Cardiac septum (tissue), 1 donor: Measurements from ENCODE around the gene QSOX1. TPM values are rescaled to one million over a fixed set of nuclear protein-coding genes. Genes with fewer than 3 reads are reported as not detected.
"Not testable (repeated sequence)": the region's sequence is repeated elsewhere in the genome, so short reads cannot be mapped to it uniquely, and the experiment has no call there.

Experiments
- DNase-seq: peaks from one replicate; pipeline ENCODE4 v3.0.0-alpha.2; 2020; ENCODE audit warnings: low spot score
- intact Hi-C: fragments of 100-400 bp; cut with DNase I; formaldehyde crosslinking; loops from one replicate; pipeline ENCODE4 v1.14.0; 2022
- long read RNA-seq: library from polyadenylated mRNA; unstranded; transcript quantifications from one replicate; pipeline ENCODE4 v2.0.0, GENCODE V29; 2021
- total RNA-seq: library from RNA; stranded (reverse); fragmentation: NEBNext Ultra II Directional; extraction: Animal tissue kit (Norgen Biotek cat#: 25700); gene quantifications from one replicate; pipeline ENCODE4 v1.2.1, GENCODE V29; 2021
- donor health status: DM: no; HTN: no; CAD: no.

The QSOX1 gene, protein sequence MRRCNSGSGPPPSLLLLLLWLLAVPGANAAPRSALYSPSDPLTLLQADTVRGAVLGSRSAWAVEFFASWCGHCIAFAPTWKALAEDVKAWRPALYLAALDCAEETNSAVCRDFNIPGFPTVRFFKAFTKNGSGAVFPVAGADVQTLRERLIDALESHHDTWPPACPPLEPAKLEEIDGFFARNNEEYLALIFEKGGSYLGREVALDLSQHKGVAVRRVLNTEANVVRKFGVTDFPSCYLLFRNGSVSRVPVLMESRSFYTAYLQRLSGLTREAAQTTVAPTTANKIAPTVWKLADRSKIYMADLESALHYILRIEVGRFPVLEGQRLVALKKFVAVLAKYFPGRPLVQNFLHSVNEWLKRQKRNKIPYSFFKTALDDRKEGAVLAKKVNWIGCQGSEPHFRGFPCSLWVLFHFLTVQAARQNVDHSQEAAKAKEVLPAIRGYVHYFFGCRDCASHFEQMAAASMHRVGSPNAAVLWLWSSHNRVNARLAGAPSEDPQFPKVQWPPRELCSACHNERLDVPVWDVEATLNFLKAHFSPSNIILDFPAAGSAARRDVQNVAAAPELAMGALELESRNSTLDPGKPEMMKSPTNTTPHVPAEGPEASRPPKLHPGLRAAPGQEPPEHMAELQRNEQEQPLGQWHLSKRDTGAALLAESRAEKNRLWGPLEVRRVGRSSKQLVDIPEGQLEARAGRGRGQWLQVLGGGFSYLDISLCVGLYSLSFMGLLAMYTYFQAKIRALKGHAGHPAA
- 106 TPM for total RNA-seq
- long read RNA-seq, full-length matches to known transcripts, result 56 of 146 reads
- long read RNA-seq, partial matches to known transcripts, result 66 of 146 reads
- long read RNA-seq, other reads (novel, unspliced or antisense), result 24 of 146 reads

DNA sequence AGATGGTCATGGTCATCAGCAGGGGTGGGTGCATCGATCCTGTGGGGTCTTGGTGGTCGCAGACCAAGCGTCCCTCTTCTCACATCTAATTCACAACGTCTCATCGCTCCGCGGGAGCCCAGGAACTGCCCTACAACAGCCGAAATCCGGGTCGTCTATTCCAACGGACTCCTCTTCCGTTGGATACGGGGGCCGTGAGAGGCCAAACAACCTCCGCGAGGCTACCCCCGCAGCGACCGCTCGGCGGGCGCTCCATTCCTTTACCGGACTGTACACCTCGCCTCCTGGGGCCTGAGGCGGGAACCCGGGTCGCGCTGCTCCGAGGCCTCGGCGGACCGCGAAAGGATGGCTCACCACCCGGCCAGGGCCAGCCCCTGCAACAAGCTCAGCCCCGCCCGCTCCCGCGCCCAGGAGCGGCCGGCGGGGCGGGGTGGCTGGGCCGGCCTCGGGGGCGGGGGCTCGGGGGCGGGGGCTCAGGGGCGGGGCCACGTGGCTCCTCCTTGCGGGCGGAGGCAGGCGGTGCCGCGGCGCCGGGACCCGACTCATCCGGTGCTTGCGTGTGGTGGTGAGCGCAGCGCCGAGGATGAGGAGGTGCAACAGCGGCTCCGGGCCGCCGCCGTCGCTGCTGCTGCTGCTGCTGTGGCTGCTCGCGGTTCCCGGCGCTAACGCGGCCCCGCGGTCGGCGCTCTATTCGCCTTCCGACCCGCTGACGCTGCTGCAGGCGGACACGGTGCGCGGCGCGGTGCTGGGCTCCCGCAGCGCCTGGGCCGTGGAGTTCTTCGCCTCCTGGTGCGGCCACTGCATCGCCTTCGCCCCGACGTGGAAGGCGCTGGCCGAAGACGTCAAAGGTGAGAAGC, at the start of gene QSOX1:
Gene QSOX1 (plus strand): TSS at position 545 of the 857 bp plus-strand sequence. CDS start 39 bp downstream, at position 584.
- DNase-seq, result peak; percentile 96
- intact Hi-C loops, result loop anchor here (10.0 kb wide), 2 partner anchors 270 to 450 kb away; partner anchors contain the start of gene TOR1AIP1

DNA sequence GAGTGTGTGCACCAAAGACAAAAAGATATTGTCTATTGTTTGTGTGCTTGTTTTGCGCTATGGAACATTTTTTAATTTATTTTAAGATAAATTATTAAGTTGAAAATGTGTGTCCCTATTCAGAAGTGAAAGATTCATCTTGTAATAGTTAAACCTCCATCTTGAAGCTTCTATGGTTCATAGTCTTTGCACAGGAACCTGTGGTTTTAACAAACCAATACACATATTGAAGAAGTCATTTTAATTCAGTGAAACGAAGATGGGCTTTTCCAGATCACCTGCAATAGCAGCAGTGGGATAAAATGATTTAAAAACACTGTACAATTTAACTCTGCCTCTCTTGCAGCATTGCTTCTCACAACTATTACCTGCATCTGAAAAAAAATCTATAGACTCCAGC, 42.6 kb upstream of the QSOX1 start:
- DNase-seq, result no peak
- intact Hi-C loops, result no loop called here

DNA sequence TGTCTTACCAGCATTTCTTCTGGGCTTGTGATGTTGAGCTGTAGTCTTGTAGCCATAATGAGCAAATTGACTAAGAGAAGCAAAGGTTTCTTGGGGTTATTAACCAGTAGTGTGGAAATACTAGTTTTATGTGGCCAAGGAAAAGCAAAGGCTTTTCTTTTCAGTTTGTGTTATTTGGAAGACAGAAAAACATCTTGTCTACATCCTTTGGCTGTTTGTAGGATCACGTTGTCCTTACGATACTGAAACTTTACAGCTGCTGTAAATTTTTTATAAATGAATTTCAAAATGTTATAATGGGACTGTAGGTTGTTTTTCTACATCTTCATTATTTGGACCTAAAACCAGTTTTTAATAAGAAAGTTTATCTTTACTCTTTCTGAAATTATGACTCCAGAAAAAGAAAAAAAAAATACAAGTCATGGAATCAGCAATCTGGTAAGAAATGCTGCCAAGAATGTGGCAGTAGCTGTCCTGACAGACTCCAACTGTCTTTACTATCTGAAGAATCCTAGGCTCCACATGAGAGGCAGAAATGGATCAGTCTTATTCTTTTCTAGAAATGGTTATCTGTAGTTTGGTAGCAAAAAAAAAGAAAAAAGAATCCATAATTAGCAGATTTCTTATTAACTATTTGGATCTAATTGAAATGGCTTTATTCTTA, 41.6 kb upstream of the QSOX1 start:
- intact Hi-C loops, result no loop called here
- no peak for DNase-seq

DNA sequence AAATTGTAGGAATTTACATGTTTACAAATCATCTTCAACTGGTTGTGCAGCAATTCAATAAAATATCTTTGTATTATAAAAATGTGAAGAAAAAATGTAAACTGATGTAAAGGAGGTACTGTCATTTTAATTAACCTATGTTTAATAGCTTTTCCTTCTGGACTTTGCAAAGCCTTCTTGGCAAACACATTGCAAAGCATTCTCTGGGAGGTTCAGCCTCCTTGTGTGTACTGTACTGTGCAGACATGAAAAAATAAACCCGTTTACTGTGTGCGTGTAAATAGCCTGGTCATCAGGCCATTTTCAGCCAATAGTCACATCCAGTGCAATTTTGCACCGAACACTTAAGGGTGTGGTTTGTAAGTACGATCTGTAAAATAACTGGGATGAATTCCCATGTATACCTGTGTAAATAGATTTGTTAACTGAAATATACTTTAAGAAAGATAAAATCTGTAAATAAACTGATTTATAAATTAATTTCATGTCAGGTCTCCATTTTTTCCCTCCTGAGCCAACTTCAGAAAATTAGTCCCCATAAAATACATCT, 40.2 kb upstream of the QSOX1 start:
- intact Hi-C loops, result no loop called here
- DNase-seq, result no peak

DNA sequence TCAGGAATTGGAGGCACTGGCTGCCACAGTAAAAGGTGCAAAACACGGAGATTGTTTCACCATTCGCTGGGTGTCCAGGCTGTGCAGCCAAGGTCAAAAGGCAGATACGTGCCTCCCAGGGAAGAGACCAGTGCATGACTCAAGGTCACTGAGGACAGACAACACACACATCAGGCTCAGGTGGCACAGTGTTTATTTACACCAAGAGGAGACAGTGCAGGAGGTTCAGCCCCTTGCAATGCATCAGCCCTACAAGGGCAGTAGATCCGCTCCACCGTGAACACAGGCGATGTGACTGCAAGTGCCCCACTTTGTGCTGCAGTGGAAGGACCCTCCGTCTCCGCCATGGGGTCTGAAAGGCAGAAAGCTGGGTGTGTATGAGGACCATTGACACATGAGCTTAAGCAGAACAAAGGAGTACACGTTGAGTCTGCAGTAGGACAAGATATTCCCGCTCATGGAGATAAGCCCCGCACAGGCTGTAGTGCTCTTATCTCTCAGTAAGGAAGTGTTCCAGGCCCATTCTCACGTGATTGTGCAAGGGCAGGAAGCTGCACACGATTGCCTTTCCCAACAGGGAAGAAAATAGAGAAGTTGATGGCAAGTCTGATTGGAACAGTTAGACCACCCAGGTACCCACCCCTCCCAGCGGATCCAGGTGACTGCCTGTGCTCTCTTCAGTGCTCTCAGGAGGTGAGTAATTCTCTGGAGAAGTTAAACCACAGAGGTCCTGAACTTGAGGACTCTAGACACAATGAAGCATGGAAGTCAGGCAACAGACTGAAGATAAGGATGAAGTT, 37.5 kb upstream of the QSOX1 start:
- intact Hi-C loops, result loop anchor here (5.0 kb wide), 1 partner anchor 50 kb away; no protein-coding TSS in a partner anchor
- DNase-seq, result no peak

DNA sequence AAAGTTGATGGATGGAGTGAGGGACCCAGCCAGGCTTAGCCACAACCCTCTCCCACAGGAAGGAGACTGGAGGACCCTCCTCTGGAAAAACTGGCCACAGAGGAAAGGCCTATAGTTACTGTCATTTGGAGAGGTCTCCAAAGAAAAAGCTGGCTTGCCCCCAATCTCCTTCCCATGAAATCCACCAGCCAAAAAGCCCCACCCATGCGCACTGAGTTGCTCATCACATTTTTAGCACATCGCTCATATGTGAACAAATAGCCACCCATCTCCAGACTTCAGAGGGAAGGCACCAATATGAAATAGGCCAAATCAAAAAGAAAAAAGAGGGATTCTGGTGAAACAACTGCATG, 36.9 kb upstream of the QSOX1 start:
- intact Hi-C loops, result loop anchor here (5.0 kb wide), 1 partner anchor 50 kb away; no protein-coding TSS in a partner anchor
- no peak for DNase-seq

DNA sequence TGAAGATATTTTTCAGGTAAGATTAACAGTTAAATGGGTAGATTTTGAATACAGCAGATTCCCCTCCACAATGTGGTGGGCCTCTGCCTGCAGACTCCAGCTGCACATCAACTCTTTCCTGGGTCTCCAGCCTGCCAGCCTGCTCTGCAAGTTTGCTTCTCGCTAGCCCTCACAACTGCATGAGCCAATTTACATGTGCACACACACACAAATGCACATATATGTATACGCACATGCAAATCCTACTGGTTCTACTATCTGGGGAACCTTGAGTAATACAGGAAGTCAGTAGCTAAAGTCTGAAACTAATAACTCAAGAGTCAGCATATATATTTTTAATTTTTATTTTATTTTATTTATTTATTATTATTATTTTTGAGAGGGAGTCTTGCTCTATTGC, 34.8 kb upstream of the QSOX1 start:
- intact Hi-C loops, result loop anchor here (5.0 kb wide), 1 partner anchor 47 kb away; no protein-coding TSS in a partner anchor
- no peak for DNase-seq

DNA sequence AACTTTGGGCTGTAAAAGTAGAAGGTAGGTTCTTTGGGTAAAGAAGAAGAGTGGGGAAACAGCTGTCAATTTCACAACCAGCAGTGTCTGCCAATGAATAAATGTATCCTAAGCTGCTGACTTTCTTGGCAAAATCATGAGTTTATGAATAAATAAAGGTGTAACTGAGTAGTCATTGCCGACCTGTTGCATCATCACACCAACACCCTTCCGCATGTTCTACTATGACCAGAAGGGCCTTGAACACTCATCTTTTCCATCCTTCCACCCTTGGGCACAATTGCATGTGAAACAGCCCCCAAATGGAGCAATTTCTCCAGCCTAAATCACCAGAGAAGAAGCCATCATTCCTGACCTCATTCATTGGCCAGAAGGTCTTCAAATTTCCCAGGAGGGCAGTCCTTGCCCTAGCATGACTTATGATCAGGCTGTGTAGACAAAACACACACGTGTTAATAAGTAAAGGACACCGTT, 31.2 kb upstream of the QSOX1 start:
- DNase-seq, result no peak
- intact Hi-C loops, result no loop called here

DNA sequence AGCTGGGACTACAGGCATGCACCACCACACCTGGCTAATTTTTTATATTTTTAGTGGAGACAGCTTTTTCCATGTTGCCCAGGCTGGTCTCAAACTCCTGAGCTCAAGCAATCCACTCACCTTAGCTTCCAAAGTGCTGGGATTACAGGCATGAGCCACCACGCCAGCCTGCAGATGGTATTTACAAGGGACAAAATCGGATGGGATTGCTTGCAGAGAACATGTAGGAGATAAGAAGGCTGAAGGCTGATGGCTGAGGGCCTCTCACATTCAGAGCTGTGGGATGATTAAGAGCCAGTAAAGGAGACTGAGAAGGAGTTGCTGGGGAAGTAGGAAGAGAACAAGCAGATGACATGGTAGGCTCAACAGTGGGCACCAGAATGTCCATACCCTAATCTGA, 24.0 kb upstream of the QSOX1 start:
- intact Hi-C loops, result no loop called here
- no peak for DNase-seq

DNA sequence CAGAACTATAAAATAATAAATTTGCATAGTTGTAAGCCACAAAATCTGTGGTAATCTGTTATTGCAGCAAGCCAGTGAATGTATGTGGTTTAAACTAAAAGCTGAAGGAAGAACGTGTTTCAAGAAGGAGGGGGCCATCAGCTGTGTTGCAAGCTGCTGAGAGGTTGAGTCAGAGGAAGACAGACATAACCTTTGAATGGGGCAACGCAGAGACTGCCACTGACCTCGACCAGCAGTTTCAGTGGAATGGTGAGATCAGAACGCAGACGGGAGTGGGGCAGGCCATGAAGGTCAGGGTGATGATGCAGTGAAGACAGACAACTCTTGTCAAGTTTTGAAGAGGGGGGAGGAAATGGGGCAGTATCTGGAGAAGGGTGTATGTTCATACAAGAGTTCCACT, 23.2 kb upstream of the QSOX1 start:
- peak; percentile 80 for DNase-seq
- intact Hi-C loops, result no loop called here

DNA sequence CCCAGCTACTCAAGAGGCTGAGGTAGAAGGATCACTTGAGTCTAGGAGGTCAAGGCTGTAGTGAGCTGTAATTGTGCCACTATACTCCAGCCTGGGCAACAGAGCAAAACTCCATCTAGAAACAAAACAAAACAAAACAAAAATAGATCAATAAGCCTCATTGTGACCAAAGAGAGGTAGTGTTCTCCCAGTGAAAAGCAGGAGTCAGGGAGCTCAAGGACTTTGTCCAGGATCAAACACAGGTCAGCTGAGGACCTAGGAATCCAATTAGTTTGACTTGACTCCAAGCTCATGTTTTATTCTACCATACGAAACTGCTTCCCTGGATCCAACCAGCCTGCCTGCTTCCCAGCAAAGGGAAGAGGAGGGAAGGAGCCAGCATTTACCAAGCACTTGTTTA, 21.5 kb upstream of the QSOX1 start:
- intact Hi-C loops, result no loop called here
- DNase-seq, result no peak

DNA sequence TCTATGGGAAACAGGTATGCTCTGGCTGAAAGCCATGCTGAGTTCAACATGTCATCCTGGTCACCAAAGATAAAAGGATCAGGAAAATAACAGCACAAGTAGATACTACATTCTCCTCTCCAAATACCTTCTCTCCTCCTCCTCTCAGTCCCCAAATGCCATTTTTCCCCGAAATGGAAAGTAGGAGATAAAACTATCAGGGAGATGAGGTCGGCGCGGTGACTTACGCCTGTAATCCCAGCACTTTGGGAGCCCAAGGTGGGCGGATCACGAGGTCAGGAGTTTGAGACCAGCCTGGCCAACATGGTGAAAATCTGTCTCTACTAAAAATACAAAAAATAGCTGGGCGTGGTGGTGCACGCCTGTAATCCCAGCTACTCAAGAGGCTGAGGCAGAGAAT, 21.0 kb upstream of the QSOX1 start:
- DNase-seq, intact Hi-C loops: not testable (repeated sequence)

DNA sequence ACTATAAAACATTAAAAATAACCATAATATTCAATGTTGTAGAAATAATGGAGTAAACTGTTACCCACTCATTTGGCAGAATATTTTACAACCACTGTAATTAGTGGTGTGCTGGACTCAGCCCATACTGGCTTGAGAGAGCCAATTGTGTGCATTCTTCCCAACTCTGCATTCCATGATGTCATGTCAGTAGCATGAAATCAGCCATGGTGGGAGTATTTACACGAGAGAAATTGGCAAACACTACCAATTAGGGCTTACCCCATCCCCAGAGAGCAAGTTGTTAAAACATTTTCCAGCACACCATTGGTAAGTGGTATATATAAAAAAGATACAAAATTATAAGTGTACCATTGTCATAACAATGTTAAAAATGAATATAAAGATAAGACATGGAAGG, 19.1 kb upstream of the QSOX1 start:
- intact Hi-C loops, result no loop called here
- no peak for DNase-seq

DNA sequence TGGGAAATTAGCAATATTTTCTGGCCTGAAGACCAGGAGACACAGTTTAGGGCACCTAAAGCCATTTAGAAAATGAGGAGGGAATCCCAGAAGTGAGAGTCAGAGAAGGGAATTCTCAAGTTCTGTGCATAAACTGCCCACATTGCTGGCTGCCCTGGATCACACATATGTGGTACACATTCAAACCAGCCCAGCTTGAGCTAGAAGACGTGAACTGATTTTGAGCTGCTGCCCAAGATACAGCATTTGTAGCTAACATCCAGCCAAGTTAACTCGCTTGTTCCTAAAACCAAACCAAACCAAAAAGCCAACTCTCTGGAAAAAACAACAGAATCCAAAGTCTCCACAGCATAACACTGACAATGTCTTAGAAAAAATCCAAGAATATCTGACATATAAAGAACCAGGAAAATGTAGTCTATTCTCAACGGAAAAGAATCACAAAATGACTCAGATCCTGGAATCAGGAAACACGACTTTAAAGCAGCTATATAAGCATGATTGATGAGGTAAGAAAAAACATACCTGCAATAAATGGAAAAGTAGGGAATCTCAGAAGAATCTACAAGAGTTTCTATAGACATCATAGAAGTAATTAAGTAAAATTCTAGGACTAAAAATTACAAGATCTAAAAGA, 18.2 kb upstream of the QSOX1 start:
- intact Hi-C loops, result no loop called here
- no peak for DNase-seq

DNA sequence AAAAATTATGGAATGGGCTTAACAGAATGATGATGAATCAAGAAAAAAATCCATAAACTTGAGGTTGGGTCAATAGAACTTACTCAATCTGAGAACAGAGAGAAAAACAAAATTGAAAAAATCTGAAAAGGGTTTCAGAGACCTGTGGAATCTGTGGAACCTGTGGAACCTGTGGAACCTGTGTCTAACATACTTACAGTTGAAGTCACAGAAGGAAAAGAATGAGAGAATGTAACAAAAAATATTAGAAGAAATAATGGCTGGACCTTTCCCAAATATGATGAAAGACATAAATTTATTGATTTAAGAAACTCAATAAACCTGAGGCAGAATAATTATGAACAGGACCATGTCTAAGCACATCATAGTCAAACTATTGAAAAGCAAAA, 17.7 kb upstream of the QSOX1 start:
- intact Hi-C loops, result no loop called here
- DNase-seq, result no peak

DNA sequence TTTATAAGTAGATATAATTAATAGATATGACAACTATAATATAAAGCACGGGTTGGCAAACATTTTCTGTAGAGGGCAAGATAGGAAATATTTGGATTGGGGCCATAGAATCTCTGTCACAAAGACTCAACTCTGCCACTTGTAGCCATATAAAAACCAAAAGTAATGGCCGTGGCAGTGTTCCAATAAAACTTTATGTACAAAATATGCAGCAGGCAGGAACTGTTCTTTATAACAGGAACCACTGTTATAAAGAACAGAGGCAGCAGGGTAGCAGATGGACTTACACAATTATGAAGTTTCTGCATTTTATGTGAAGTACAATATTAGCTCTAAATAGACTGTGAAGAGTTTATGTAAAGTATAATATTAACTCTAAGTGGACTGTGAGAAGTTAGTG, 16.9 kb upstream of the QSOX1 start:
- no peak for DNase-seq

DNA sequence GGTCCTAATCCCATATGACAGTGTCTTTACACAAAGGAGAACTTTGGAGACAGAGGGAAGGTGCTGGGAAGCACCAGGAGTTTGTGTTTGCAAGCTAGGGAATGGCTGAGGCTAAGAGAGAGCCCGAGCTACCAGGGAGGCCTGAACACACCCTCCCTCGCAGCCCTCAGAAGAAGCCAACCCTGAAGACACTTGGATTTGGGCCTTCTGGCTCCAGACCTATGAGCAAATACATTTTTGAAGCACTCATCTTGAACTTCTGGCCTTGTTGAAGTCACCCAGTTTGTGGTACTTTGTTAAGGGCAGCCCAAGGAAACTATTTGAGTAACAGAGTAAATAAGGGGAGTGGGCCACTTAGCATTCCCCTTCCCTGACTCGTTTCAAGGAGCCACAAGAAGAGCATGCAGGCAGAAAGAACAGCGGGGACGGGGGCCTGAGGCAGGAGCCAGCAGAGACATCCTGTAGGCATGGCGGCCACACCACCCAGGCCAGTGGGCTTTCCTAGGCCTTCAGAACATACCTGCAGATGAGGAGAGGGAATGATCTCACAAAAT, 13.2 kb upstream of the QSOX1 start:
- intact Hi-C loops, result no loop called here
- DNase-seq, result no peak

More for the DNA sequence above, 16.9 kb upstream of the QSOX1 start:
- intact Hi-C loops, result no loop called here
